Gastroesophageal sphincter (tissue), 3 donors: ENCODE data around the gene NRP1.

ENCODE experiments used
- POLR2AphosphoS5 ChIP-seq: sonication (generic); formaldehyde crosslinking; IDR thresholded peaks from one replicate; pipeline ENCODE4 v1.6.1; 2017; ENCODE audit warnings: antibody characterized with exemption
- TF ChIP-seq, protein P1 (sequence below), 4 experiments: fragments of 200-600 bp in 2 of 4; fragments of 450-650 bp in 2 of 4; sonication (generic) in 1 of 4; IDR thresholded peaks; one replicate each; pipeline ENCODE4 v1.5.1; 2017 to 2019; ENCODE audit warnings: antibody characterized with exemption in 4 of 4, mild to moderate bottlenecking in 2 of 4, moderate library complexity in 2 of 4

DNA sequence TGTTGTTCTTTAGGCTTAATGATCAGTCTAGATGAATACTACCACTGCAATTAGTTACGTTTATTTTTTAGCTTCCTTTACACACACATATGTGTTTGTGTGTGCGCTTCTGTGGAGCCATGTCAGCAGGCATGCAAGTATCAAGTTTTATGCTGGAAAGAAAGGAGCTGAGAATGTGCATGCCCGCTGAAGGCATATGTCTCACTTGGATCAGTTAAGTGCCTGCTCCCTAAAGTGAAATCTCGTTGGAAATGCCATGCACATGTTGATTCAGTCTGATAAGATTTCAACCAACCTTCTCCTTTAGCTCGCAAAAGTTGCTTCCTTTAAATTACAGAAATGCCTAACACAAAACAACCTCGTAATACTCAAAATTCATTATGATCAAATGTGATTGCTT lies 10.7 kb downstream of the NRP1 start:
- TF ChIP-seq, protein P1, sequence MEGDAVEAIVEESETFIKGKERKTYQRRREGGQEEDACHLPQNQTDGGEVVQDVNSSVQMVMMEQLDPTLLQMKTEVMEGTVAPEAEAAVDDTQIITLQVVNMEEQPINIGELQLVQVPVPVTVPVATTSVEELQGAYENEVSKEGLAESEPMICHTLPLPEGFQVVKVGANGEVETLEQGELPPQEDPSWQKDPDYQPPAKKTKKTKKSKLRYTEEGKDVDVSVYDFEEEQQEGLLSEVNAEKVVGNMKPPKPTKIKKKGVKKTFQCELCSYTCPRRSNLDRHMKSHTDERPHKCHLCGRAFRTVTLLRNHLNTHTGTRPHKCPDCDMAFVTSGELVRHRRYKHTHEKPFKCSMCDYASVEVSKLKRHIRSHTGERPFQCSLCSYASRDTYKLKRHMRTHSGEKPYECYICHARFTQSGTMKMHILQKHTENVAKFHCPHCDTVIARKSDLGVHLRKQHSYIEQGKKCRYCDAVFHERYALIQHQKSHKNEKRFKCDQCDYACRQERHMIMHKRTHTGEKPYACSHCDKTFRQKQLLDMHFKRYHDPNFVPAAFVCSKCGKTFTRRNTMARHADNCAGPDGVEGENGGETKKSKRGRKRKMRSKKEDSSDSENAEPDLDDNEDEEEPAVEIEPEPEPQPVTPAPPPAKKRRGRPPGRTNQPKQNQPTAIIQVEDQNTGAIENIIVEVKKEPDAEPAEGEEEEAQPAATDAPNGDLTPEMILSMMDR (IDR thresholded peaks at IDR 0.05) = no peak
- TF ChIP-seq POLR2AphosphoS5 = no peak
